ENCODE measurements around the gene AMH. TPM values are rescaled to one million over a fixed set of nuclear protein-coding genes. Genes with fewer than 3 reads are reported as not detected.

Gene AMH
- polyA plus RNA-seq, 1 of the 3 experiments (the other 2 are of a cell fraction), result 18.1 TPM

DNA sequence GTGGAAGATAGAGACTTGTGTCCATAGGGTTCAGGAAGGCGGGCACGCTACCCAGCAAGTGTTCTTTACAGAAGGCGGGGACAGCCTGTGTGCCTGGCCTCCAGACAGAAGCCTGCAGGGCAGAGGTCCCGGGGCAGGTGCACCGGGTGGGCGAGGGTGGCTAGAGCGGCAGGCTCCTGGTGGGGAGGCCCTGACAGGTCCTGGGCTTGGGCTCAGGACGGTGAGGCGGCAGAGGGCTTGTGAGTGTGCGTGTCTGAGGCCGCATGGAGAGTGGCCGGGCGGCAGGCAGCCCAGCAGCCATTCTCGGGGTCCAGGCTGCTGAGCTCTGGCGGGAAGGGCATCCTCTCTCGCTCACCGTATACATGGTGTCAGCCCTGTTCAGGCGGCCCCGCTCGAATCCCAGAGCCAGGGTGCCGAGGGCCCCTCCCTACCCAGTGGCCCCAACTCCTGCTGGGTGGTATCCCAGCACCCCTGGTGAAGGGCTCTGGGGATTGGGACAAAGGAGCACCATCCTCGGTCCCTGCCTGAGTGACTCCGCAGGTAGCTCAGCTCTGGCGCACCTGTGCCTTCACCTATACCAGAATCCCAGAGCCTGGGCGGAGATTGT, 3.0 kb upstream of the AMH start (continued):
- TF ChIP-seq, protein P1, sequence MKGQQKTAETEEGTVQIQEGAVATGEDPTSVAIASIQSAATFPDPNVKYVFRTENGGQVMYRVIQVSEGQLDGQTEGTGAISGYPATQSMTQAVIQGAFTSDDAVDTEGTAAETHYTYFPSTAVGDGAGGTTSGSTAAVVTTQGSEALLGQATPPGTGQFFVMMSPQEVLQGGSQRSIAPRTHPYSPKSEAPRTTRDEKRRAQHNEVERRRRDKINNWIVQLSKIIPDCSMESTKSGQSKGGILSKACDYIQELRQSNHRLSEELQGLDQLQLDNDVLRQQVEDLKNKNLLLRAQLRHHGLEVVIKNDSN (IDR thresholded peaks at IDR 0.05; ENCODE audit: borderline replicate concordance, low read depth), result no peak
- no peak for TF ChIP-seq FOSL2 (IDR thresholded peaks at IDR 0.05; ENCODE audit: borderline replicate concordance, low read depth)
- TF ChIP-seq FOXM1 (IDR thresholded peaks at IDR 0.05; ENCODE audit: low read depth), result no peak

DNA sequence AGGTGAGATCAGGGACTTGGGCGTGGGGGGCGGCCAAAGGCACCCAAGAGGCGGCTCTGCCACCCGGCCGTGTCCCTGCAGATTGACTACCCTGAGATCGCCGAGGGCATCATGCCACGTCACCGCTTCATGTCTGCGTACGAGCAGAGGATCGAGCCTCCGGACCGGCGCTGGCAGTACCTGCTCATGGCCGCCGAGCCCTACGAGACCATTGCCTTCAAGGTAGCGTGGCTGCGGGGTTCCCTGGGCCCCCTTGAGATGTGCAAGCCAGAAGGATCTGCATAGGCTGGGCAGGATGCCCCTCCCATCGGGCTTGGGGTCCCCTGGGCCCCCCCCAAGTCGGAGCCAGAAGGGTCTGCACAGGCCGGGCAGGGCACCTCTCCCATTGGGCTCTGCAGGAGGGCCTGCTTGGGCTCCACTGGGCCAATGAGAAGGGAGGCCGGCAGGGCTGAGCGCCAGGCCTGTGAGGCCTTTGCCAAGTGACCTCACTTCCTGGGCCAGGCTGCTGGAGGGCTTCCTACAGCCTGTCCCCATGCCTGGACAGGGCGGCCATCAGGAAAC, 2.2 kb upstream of the AMH start:
- 91% methylated on average over 18 of the region's 26 CpGs for WGBS (ENCODE audit: low lambda C conversion rate)

DNA sequence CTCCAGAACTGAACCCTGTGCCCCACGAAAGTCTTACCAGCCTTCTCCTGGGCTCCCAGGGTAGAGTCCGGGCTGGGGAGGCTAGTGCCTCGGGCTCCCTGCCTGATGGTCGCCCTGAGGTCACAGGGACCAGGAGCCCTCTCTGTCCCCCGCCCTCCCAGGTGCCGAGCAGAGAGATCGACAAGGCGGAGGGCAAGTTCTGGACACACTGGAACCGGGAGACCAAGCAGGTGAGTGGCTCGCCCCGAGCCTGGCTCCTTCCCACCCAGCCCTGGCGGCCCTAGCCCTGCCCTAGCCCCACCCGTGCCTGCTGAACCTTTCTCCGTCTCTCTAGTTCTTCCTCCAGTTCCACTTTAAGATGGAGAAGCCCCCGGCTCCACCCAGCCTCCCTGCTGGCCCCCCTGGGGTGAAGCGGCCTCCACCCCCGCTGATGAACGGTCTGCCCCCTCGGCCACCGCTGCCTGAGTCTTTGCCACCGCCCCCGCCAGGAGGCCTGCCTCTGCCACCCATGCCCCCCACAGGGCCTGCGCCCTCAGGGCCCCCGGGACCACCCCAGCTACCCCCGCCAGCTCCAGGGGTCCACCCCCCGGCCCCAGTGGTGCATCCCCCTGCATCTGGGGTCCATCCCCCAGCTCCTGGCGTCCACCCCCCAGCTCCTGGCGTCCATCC, 1.6 kb upstream of the AMH start:
- no peak overlapping the region for H3K9ac ChIP-seq
- no peaks in the 10 kb centered on the region for H3K9me3 ChIP-seq
- no peak overlapping the region for H3K4me3 ChIP-seq (ENCODE audit: low read depth in 2 of 2, low read length in 1 of 2)
- peaks cover 10% of the 10 kb centered on the region for H3F3A ChIP-seq (replicated peaks; ENCODE audit: insufficient read depth)
- CTCF ChIA-PET, result interaction anchor here (1.2 to 1.7 kb wide), 2 partner anchors 12 to 68 kb away, joined by 5 to 6 read pairs; partner anchors contain the start of gene PLEKHJ1
- no peaks in the 10 kb centered on the region for H3K27me3 ChIP-seq (ENCODE audit: insufficient read depth)
- POLR2A ChIA-PET, result no interaction called here
- H3K9me2 ChIP-seq, result no peaks in the 10 kb centered on the region
- peak overlapping the region in 1 of 2 experiments; percentile 45; a peak in 3 of 4 replicates for H3K27ac ChIP-seq (ENCODE audit: low read depth in 2 of 2, low read length in 1 of 2)
- H3K4me2 ChIP-seq, result no peak overlapping the region
- peaks cover 34% of the 10 kb centered on the region for H3K79me2 ChIP-seq (ENCODE audit: insufficient read depth)
- H4K20me1 ChIP-seq (ENCODE audit: insufficient read depth), result peaks cover 36% of the 10 kb centered on the region
- no peak overlapping the region for H2AFZ ChIP-seq (ENCODE audit: low read depth)
- WGBS (ENCODE audit: low lambda C conversion rate), result 92% methylated on average over 24 of the region's 28 CpGs
- DNase-seq, result peak; percentile 30
- H3K4me1 ChIP-seq (ENCODE audit: control insufficient read depth in 1 of 2, insufficient read depth in 2 of 2, low read depth in 1 of 2, low read length in 1 of 2), result peaks cover 6 to 41% of the 10 kb centered on the region in 2 experiments; a peak in 2 of 4 replicates
- H3K36me3 ChIP-seq (replicated peaks in 1 of 2; ENCODE audit: control insufficient read depth in 1 of 2, insufficient read depth in 2 of 2, low read length in 1 of 2), result peaks cover 22 to 67% of the 10 kb centered on the region in 2 experiments
- TF ChIP-seq, protein P2, sequence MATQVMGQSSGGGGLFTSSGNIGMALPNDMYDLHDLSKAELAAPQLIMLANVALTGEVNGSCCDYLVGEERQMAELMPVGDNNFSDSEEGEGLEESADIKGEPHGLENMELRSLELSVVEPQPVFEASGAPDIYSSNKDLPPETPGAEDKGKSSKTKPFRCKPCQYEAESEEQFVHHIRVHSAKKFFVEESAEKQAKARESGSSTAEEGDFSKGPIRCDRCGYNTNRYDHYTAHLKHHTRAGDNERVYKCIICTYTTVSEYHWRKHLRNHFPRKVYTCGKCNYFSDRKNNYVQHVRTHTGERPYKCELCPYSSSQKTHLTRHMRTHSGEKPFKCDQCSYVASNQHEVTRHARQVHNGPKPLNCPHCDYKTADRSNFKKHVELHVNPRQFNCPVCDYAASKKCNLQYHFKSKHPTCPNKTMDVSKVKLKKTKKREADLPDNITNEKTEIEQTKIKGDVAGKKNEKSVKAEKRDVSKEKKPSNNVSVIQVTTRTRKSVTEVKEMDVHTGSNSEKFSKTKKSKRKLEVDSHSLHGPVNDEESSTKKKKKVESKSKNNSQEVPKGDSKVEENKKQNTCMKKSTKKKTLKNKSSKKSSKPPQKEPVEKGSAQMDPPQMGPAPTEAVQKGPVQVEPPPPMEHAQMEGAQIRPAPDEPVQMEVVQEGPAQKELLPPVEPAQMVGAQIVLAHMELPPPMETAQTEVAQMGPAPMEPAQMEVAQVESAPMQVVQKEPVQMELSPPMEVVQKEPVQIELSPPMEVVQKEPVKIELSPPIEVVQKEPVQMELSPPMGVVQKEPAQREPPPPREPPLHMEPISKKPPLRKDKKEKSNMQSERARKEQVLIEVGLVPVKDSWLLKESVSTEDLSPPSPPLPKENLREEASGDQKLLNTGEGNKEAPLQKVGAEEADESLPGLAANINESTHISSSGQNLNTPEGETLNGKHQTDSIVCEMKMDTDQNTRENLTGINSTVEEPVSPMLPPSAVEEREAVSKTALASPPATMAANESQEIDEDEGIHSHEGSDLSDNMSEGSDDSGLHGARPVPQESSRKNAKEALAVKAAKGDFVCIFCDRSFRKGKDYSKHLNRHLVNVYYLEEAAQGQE (IDR thresholded peaks at IDR 0.05; ENCODE audit: low read depth, low read length), result no peak
- TF ChIP-seq NRF1 (IDR thresholded peaks at IDR 0.05; ENCODE audit: low read depth, low read length) (no peak), CHD2 (IDR thresholded peaks at IDR 0.05; ENCODE audit: low read length, partially characterized antibody) (no peak), NFIC (IDR thresholded peaks at IDR 0.05; ENCODE audit: borderline replicate concordance) (no peak), EP300 (IDR thresholded peaks at IDR 0.05; ENCODE audit: borderline replicate concordance in 1 of 2, low read depth in 1 of 2, low read length in 1 of 2) (no peak), SIN3A (IDR thresholded peaks at IDR 0.05; ENCODE audit: borderline replicate concordance, low read depth, low read length) (no peak), EZH2phosphoT487 (IDR thresholded peaks at IDR 0.05; ENCODE audit: borderline replicate concordance, low read depth) (no peak), RXRA (IDR thresholded peaks at IDR 0.05; ENCODE audit: borderline replicate concordance, low read depth) (no peak), TCF12 (IDR thresholded peaks at IDR 0.05) (no peak)
- TF ChIP-seq, protein P3, sequence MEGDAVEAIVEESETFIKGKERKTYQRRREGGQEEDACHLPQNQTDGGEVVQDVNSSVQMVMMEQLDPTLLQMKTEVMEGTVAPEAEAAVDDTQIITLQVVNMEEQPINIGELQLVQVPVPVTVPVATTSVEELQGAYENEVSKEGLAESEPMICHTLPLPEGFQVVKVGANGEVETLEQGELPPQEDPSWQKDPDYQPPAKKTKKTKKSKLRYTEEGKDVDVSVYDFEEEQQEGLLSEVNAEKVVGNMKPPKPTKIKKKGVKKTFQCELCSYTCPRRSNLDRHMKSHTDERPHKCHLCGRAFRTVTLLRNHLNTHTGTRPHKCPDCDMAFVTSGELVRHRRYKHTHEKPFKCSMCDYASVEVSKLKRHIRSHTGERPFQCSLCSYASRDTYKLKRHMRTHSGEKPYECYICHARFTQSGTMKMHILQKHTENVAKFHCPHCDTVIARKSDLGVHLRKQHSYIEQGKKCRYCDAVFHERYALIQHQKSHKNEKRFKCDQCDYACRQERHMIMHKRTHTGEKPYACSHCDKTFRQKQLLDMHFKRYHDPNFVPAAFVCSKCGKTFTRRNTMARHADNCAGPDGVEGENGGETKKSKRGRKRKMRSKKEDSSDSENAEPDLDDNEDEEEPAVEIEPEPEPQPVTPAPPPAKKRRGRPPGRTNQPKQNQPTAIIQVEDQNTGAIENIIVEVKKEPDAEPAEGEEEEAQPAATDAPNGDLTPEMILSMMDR (IDR thresholded peaks at IDR 0.05), result no peak
- TF ChIP-seq, protein P1 (IDR thresholded peaks at IDR 0.05; ENCODE audit: borderline replicate concordance, low read depth), result no peak

More for the DNA sequence above, 2.2 kb upstream of the AMH start:
- ChIA-PET CTCF (interaction anchor here (1.8 to 10.4 kb wide), 4 partner anchors 8 to 69 kb away, joined by 6 to 121 read pairs (median 50); no protein-coding TSS in a partner anchor), POLR2A (no interaction called here)
- H3K4me3 ChIP-seq (ENCODE audit: low read depth in 2 of 2, low read length in 1 of 2), result no peak overlapping the region
- peak; percentile 49 for DNase-seq
- peak overlapping the region; percentile 45 to 47; a peak in 3 of 4 replicates for H3K27ac ChIP-seq (ENCODE audit: low read depth in 2 of 2, low read length in 1 of 2)
- H3K27me3 ChIP-seq (ENCODE audit: insufficient read depth), result no peaks in the 10 kb centered on the region
- peak; percentile 47; the same call in 1 of the 2 replicates for TF ChIP-seq GABPA (IDR thresholded peaks at IDR 0.05; ENCODE audit: low read depth)
- TF ChIP-seq JUND (IDR thresholded peaks at IDR 0.05), result no peak
- peak; percentile 70 for TF ChIP-seq NFIC (IDR thresholded peaks at IDR 0.05; ENCODE audit: borderline replicate concordance)
- peaks cover 6 to 48% of the 10 kb centered on the region in 2 experiments; a peak in 2 of 4 replicates for H3K4me1 ChIP-seq (ENCODE audit: control insufficient read depth in 1 of 2, insufficient read depth in 2 of 2, low read depth in 1 of 2, low read length in 1 of 2)
- H3K9me2 ChIP-seq, result no peaks in the 10 kb centered on the region
- H4K20me1 ChIP-seq (ENCODE audit: insufficient read depth), result peaks cover 43% of the 10 kb centered on the region
- peaks cover 22 to 66% of the 10 kb centered on the region in 2 experiments for H3K36me3 ChIP-seq (replicated peaks in 1 of 2; ENCODE audit: control insufficient read depth in 1 of 2, insufficient read depth in 2 of 2, low read length in 1 of 2)
- H3K4me2 ChIP-seq, result no peak overlapping the region
- no peak overlapping the region for H2AFZ ChIP-seq (ENCODE audit: low read depth)
- H3F3A ChIP-seq (replicated peaks; ENCODE audit: insufficient read depth), result peaks cover 10% of the 10 kb centered on the region
- H3K9ac ChIP-seq, result no peak overlapping the region
- no peaks in the 10 kb centered on the region for H3K9me3 ChIP-seq
- peaks cover 41% of the 10 kb centered on the region for H3K79me2 ChIP-seq (ENCODE audit: insufficient read depth)
